ENCODE data around the gene EPHB6. TPM values are rescaled to one million over a fixed set of nuclear protein-coding genes. Genes with fewer than 3 reads are reported as not detected.

Gene EPHB6
- total RNA-seq, 2 donors from 2014 or later: 0.64 to 1.8 TPM

DNA sequence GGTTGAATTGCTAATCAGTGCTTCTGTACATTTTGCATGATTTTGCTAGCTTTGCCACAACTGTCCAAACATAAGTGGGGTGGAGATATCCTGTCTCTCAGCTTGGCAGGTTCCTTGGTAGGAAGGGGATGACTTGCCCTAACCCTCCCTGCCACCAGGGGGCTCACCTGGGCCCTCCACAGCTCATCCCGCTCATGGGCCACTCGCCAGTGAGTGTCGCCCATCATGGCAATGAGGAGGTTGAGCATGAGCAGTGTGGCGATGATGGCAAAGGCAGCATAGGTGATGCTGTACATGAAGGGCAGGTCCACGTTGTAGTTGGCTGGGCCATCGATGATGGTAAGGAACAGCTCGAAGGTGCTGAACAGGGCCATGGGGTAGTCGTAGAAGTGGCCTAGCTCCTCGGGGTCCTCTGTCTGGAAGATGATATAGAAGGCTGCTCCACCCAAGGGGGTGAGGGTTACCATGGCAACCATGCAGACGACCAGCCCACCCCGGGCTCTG lies 18.5 kb downstream of the EPHB6 start:
- Mint-ChIP-seq H3K4me1 (ENCODE audit: low read depth in 2 of 2) (no peaks in the 10 kb centered on the region), H3K27ac (no peak overlapping the region), H3K36me3 (no peaks in the 10 kb centered on the region), H3K27me3 (peaks cover 0 to 3% of the 10 kb centered on the region in 2 donors), H3K4me3 (no peak overlapping the region), H3K9me3 (no peaks in the 10 kb centered on the region)
- no peak for DNase-seq (ENCODE audit: low spot score)
- ATAC-seq: no peak

DNA sequence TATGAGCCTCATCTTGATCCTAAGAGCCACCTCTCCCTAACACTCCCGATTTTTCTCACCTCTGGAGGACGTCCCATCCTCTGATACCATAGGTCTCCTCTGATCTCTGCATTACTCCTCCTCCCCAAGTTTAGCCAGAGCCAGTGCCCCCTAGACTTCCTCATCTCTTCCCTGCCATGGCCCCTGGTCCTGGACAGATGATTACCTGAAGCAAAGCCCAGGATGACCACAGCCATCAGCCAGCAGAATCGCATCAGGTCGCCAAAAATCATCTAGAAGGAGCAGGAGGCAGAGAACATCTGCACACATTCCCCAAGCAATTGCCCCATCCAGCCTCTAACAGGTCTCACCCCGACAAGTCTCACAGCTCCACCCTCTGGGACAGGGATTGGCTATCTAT lies 19.0 kb downstream of the EPHB6 start:
- DNase-seq (ENCODE audit: low spot score): no peak
- H3K27me3 Mint-ChIP-seq: peaks cover 3 to 8% of the 10 kb centered on the region in 2 donors
- no peaks in the 10 kb centered on the region for H3K36me3 Mint-ChIP-seq
- no peak overlapping the region for H3K27ac Mint-ChIP-seq
- H3K4me1 Mint-ChIP-seq (ENCODE audit: low read depth in 2 of 2): no peaks in the 10 kb centered on the region
- ATAC-seq: no peak
- H3K4me3 Mint-ChIP-seq: no peak overlapping the region
- no peaks in the 10 kb centered on the region for H3K9me3 Mint-ChIP-seq

GRCh38 chr7:142874409-142874808 lies 19.5 kb downstream of the EPHB6 start:
- Mint-ChIP-seq H3K4me1 (ENCODE audit: low read depth in 2 of 2) (no peaks in the 10 kb centered on the region), H3K36me3 (no peaks in the 10 kb centered on the region), H3K27me3 (peaks cover 6 to 14% of the 10 kb centered on the region in 2 donors), H3K4me3 (no peak overlapping the region), H3K27ac (no peak overlapping the region), H3K9me3 (no peaks in the 10 kb centered on the region)
- DNase-seq (ENCODE audit: low spot score) (no peak), ATAC-seq (no peak)

- DNase-seq (ENCODE audit: low spot score) (no peak), ATAC-seq (no peak)
- Mint-ChIP-seq H3K9me3 (no peaks in the 10 kb centered on the region), H3K4me1 (ENCODE audit: low read depth in 2 of 2) (no peaks in the 10 kb centered on the region), H3K27me3 (peaks cover 6 to 18% of the 10 kb centered on the region in 2 donors), H3K27ac (no peak overlapping the region), H3K4me3 (no peak overlapping the region), H3K36me3 (no peaks in the 10 kb centered on the region)
Observed at GRCh38 chr7:142874837-142875236, 20.0 kb downstream of the EPHB6 start.

- no peaks in the 10 kb centered on the region for H3K9me3 Mint-ChIP-seq
- ATAC-seq: no peak
- no peaks in the 10 kb centered on the region for H3K36me3 Mint-ChIP-seq
- no peak overlapping the region for H3K27ac Mint-ChIP-seq
- H3K4me1 Mint-ChIP-seq (ENCODE audit: low read depth in 2 of 2): no peaks in the 10 kb centered on the region
- H3K4me3 Mint-ChIP-seq: no peak overlapping the region
- peaks cover 6 to 24% of the 10 kb centered on the region in 2 donors for H3K27me3 Mint-ChIP-seq
- DNase-seq (ENCODE audit: low spot score): no peak
Observed at GRCh38 chr7:142875456-142875855, 20.6 kb downstream of the EPHB6 start.

DNA sequence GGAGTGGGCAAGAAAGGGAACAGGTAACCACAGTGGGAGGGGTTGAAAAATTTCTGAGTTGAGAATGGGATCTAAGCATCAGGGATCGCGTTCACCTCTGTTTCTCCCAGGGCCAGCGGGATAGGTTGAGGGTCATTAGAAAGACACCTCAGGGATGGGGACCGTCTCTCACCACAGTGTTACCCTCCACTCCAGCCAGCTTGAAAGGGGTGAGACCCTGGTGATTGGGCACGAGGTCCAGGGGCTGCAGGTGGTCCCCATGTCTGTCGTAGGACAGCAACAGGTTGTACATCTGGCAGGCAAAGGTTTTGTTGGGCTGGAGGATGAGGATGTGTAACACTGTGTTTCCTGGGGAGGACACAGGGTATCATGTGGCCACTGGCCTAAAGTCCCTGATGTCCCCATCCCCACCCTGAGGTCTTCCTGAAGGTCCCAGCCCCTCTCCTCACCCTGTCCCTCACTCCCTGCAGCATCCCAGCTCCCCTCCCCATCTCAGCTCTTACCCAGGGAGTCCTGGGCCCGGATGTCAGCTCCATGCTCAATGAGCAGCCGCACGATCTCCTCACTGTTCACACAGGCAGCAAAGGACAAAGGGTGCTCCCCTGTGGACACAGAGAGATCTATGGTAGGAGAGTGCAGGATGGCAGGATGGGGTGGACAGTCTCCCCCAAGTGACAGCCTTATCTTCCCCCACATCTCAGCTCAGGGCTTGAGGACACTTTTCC lies 21.5 kb downstream of the EPHB6 start:
- H3K4me1 Mint-ChIP-seq (ENCODE audit: low read depth in 2 of 2): no peaks in the 10 kb centered on the region
- ATAC-seq: no peak
- no peak overlapping the region for H3K4me3 Mint-ChIP-seq
- H3K9me3 Mint-ChIP-seq: no peaks in the 10 kb centered on the region
- no peaks in the 10 kb centered on the region for H3K36me3 Mint-ChIP-seq
- peaks cover 6 to 28% of the 10 kb centered on the region in 2 donors for H3K27me3 Mint-ChIP-seq
- no peak overlapping the region for H3K27ac Mint-ChIP-seq
- DNase-seq (ENCODE audit: low spot score): no peak

DNA sequence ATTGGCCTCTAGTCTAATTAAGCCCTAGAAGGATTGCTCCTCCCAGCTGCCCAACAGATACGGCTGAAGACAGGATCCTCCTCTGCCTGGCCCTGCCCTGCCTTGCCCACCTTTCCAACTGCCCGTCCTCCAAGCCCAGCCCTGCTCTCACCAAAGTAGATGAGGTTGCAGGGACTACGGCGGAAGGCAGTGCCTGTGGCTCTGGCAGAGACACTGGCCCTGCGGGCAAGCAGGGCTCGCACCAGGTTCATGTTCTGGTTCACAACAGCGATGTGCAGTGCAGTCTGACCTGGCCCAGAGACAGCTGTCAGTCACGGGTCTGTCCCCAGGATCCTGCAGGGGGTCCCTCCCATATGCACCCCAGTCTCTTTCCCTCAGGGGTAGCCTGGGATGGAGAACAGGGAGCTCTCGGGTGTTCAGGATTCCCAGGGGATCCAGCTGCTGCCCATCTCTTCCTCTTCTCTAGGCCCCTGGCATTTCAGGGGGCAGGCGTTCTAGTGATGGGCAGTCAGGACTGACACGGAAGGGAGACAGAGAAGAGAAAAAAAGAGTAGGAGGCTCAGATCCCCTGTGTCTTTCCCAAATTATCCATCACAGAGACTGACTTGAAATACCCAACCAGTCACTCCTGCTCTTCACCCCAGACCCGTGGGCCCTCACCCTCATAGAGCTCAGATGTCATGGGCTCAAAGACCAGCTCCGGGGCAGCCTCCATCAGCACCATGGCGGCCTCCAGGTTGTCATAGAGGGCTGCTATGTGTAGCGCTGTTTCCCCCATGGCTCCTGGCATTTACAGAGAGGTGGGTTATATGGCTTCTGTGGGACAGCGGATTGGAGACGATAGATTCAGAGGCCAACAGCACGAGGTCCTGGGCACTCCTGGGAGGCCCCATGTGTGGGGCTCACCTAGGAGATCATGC lies 22.4 kb downstream of the EPHB6 start:
- no peaks in the 10 kb centered on the region for H3K4me1 Mint-ChIP-seq (ENCODE audit: low read depth in 2 of 2)
- ATAC-seq: no peak
- peaks cover 8 to 28% of the 10 kb centered on the region in 2 donors for H3K27me3 Mint-ChIP-seq
- no peaks in the 10 kb centered on the region for H3K9me3 Mint-ChIP-seq
- H3K4me3 Mint-ChIP-seq: no peak overlapping the region
- no peaks in the 10 kb centered on the region for H3K36me3 Mint-ChIP-seq
- H3K27ac Mint-ChIP-seq: no peak overlapping the region
- DNase-seq (ENCODE audit: low spot score): no peak

DNA sequence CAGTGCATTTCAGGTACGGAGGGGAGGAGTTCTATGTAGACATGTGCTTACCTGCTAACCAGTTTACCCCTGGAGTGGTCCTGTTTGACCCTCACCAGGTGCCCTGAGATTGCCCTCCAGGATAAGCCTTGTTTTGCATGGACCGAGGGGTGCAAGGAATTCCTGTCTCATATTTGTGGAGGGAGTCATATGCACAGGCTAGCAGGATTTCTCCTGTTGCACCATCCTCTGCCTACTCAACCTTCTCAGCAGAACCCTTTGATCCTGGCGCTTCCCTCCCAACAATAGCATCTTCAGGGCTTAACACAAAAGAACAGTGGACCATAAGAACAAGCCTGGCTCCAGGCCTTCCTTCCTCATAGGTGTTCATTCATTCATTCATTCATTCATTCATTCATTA lies 23.4 kb downstream of the EPHB6 start:
- Mint-ChIP-seq H3K4me1 (ENCODE audit: low read depth in 2 of 2) (no peaks in the 10 kb centered on the region), H3K27me3 (peaks cover 8 to 28% of the 10 kb centered on the region in 2 donors), H3K4me3 (no peak overlapping the region), H3K9me3 (no peaks in the 10 kb centered on the region), H3K36me3 (no peaks in the 10 kb centered on the region), H3K27ac (no peak overlapping the region)
- ATAC-seq (no peak), DNase-seq (ENCODE audit: low spot score) (no peak)

DNA sequence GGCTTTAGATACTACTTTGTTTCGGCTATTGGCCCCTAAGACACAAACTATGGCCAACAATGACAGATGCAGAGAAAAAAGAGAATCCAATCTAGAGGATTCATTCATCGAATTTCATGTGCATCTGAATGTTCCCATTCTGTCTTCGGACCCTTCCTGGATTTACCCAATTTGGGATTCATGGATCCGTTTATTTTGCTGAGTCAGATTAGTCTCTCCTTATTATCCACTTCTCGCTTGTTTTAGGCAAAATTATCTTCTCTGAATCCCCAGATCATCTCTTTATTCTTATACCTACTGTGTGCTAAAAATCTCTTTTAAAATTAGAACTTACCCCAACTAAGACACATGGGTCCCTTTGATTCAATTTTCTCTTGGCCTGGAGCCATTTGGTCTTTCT lies 24.2 kb downstream of the EPHB6 start:
- Mint-ChIP-seq H3K27me3 (peaks cover 10 to 28% of the 10 kb centered on the region in 2 donors), H3K27ac (no peak overlapping the region), H3K4me1 (ENCODE audit: low read depth in 2 of 2) (no peaks in the 10 kb centered on the region), H3K9me3 (no peaks in the 10 kb centered on the region), H3K36me3 (no peaks in the 10 kb centered on the region), H3K4me3 (no peak overlapping the region)
- ATAC-seq (no peak), DNase-seq (ENCODE audit: low spot score) (no peak)

GRCh38 chr7:142880876-142881505 lies 26.1 kb downstream of the EPHB6 start:
- no peak overlapping the region for H3K27ac Mint-ChIP-seq

DNA sequence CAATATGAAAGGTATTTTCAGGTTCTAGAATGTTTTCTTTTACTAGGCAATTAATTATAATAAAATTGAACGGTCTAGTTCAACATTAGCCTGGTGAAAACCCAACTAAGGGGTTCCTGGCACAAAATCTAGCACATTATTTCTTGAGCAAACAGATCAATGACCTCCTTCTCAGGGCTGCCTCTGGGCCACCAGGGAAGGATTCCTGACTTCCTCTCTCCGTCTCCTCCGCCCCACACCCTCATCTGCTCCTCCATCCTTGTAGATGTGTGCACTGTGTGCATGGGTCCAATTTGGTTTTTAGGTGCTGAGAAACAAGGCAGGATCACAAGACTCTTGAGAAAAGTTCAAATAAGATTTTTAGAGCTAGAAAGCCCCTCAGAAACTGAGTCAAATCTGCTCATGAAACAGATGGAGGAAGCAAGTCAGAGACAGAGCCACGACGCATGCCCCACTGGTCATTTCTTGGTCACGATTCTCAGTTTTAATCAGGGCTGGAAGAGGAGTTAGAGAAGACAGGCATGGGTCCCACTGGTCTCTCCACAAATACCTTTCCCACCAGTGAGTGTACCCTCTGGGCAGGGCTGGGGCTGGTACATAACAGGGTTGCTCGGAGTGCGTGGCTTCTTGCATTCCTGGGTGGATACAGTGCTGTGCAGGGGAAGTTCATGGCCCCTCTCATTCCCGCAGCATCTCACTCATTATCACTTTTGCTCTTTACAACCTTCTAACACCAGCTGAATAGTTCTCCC lies 26.9 kb downstream of the EPHB6 start:
- Mint-ChIP-seq H3K9me3 (no peaks in the 10 kb centered on the region), H3K36me3 (no peaks in the 10 kb centered on the region), H3K27ac (no peak overlapping the region), H3K4me1 (ENCODE audit: low read depth in 2 of 2) (no peaks in the 10 kb centered on the region), H3K27me3 (peaks cover 10 to 28% of the 10 kb centered on the region in 2 donors), H3K4me3 (no peak overlapping the region)
- DNase-seq (ENCODE audit: low spot score) (no peak), ATAC-seq (no peak)

More at GRCh38 chr7:142880876-142881505, 26.1 kb downstream of the EPHB6 start:
- H3K4me3 Mint-ChIP-seq: no peak overlapping the region
- H3K27me3 Mint-ChIP-seq: peaks cover 10 to 28% of the 10 kb centered on the region in 2 donors
- no peaks in the 10 kb centered on the region for H3K9me3 Mint-ChIP-seq
- DNase-seq (ENCODE audit: low spot score): no peak
- no peaks in the 10 kb centered on the region for H3K4me1 Mint-ChIP-seq (ENCODE audit: low read depth in 2 of 2)
- no peak for ATAC-seq
- H3K36me3 Mint-ChIP-seq: no peaks in the 10 kb centered on the region

DNA sequence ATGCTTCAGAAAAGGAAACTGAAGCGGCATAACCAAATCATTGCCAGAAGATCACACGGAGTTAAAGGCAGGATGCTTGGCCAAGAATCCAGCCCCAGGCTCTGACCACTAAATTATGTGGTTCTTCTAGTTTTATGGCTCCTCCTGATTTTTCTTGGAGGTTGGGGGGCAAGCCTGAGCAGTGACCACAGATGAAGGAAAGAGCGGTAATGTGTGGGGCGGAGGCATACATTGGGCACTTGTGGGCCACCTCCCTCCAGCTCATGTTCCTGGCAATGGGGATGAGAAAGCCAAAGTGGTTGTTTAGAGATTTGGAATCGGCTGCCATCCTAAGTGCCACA lies 27.4 kb downstream of the EPHB6 start:
- DNase-seq (ENCODE audit: low spot score) (no peak), ATAC-seq (no peak)
- Mint-ChIP-seq H3K4me1 (ENCODE audit: low read depth in 2 of 2) (no peaks in the 10 kb centered on the region), H3K9me3 (no peaks in the 10 kb centered on the region), H3K27me3 (peaks cover 12 to 34% of the 10 kb centered on the region in 2 donors), H3K27ac (no peak overlapping the region), H3K36me3 (no peaks in the 10 kb centered on the region), H3K4me3 (no peak overlapping the region)

DNA sequence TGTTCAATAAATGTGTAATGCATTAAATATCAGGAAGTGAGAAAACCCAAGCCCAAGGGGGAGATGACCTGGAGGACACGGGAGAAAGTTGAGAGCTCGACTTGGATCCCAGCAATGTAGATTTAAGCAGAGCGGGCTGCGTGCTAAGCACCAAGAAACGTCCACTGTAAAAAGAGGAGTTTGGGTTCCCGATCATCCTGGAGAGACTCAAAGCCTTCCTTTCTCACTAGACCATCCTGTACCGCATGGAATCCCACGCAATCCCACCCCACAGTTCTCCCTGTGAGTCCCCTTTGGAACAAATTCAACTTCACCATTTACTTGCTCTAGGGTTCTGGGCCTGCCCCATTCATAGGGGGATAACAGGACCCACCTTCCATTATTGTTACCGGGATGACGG lies 28.3 kb downstream of the EPHB6 start:
- no peaks in the 10 kb centered on the region for H3K36me3 Mint-ChIP-seq
- H3K4me3 Mint-ChIP-seq: no peak overlapping the region
- DNase-seq (ENCODE audit: low spot score): no peak
- no peak overlapping the region for H3K27ac Mint-ChIP-seq
- no peaks in the 10 kb centered on the region for H3K4me1 Mint-ChIP-seq (ENCODE audit: low read depth in 2 of 2)
- no peaks in the 10 kb centered on the region for H3K9me3 Mint-ChIP-seq
- H3K27me3 Mint-ChIP-seq: peaks cover 13 to 36% of the 10 kb centered on the region in 2 donors
- ATAC-seq: no peak

All from natural killer cell treated with Interleukin-12 subunit alpha and Interleukin-12 subunit beta and Interleukin-15 and Interleukin-18, amount 100 ng/mL, for 72 hours (primary cell).